Hepatocyte (in vitro differentiated cells): ENCODE results near the gene VPS16.

Source experiments
- CTCF ChIP-seq: fragments of 200-600 bp; sonication (generic); IDR thresholded peaks from 2 replicates; pipeline ENCODE4 v1.5.1; 2016; ENCODE audit warnings: antibody characterized with exemption, mild to moderate bottlenecking; ENCODE audit not compliant: poor library complexity
- EZH2 ChIP-seq: fragments of 200-600 bp; sonication (generic); IDR thresholded peaks from 2 replicates; pipeline ENCODE4 v1.6.1; 2016; ENCODE audit warnings: antibody characterized with exemption, mild to moderate bottlenecking, borderline replicate concordance

DNA sequence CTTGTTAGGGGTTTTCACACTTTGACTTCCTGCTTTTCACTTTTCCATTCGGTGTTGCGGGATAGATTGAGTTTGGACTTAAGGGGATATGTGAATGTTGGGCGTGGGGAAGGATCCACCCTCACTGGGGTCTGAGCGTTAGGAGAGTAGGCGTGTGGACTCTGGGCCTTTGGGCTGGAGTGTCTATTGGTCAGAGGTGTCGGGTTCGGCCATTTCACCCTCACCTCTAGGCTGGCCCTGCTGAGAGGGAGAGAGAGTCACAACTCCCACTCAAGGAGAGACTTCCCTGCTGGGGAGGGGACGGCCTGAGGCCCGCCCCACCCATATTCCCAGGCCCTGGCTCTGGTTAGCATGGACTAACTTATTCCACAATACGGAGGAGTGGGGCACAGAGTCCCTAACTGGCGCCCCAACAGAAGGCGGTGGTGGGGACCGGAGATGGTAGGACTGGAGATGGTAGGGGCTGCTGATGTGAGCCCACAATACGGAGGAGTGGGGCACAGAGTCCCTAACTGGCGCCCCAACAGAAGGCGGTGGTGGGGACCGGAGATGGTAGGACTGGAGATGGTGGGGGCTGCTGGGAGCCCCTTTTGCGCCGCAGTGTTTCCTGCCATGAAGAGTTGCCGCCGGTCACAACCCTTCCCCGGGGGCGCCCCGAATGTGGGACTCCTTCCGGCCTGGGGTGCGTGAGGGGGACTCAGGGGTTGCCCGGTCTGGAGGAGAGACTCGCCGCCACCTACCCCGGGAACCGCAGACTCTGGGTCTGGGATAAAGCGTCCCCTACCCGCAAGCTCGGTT, 31.3 kb downstream of the VPS16 start:
- TF ChIP-seq CTCF (no peak), EZH2 (no peak)
